Measurements from ENCODE around the gene TMEM140.

DNA sequence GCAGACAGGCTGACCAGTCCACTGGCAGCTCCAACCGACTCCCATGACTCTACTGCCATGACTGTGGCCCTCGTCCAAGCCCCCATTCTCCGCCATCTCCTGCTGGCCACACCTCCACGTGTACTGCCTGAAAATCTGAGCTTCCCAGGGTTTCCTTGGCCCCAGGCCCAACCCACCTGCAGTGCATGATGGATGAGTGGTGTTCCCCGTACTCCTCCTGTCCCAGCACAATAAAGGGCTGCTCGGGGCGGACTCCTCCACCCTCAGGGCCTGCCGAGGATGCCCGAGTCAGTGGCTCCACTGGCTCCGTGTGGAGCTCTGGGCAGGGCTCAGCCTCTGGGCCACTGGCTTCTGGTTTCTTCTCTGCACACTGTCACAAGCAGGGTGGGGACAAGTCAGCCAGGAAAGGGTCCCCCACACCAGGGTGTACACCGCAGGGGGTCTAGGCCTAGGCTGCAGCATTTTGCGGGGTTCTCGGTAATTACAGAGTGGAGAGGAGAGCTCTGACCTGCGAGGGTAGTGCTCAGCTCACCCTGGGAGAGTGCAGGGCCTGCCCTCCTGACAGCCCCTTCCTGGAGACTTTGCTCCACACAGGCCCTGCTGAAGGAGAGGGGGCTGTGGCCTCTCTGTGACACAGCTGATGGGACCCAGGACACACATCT, 48.2 kb downstream of the TMEM140 start:
- TF ChIP-seq, protein P1, sequence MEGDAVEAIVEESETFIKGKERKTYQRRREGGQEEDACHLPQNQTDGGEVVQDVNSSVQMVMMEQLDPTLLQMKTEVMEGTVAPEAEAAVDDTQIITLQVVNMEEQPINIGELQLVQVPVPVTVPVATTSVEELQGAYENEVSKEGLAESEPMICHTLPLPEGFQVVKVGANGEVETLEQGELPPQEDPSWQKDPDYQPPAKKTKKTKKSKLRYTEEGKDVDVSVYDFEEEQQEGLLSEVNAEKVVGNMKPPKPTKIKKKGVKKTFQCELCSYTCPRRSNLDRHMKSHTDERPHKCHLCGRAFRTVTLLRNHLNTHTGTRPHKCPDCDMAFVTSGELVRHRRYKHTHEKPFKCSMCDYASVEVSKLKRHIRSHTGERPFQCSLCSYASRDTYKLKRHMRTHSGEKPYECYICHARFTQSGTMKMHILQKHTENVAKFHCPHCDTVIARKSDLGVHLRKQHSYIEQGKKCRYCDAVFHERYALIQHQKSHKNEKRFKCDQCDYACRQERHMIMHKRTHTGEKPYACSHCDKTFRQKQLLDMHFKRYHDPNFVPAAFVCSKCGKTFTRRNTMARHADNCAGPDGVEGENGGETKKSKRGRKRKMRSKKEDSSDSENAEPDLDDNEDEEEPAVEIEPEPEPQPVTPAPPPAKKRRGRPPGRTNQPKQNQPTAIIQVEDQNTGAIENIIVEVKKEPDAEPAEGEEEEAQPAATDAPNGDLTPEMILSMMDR (IDR thresholded peaks at IDR 0.05), result no peak
- TF ChIP-seq POLR2A (IDR thresholded peaks at IDR 0.05), result no peak
